ENCODE measurements around the gene CEACAM16.

The CEACAM16 gene

DNA sequence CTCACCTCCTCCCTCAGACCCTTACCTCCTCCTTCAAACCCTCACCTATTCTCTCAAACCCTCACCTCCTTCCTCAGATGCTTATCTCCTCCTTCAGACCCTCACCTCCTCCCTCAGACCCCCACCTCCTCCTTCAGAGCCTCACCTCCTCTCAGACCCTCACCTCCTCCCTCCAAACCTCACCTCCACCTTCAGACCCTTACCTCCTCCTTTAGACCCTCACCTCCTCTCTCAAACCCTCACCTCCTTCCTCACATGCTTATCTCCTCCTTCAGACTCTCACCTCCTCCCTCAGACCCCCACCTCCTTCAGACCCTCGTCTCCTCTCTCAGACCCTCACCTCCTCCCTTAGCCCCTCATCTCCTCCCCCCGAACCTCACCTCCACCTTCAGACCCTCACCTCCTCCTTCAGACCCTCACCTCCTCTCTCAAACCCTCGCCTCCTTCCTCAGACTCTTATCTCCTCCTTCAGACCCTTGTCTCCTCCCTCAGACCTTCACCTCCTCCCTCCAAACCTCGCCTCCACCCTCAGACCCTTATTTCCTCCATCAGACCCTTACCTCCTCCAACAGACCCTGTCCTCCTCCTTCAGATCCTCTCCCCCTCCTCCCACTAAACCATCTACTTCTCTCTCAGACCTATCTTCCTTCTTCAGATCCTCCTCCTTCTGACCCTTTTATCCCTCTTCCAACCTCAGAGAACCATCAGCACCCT is 47.1 kb downstream of the CEACAM16 start:
- H3K4me2 ChIP-seq (ENCODE audit: low read length): no peak overlapping the region
- H3K27me3 ChIP-seq (ENCODE audit: control insufficient read depth, low read length): peaks cover 13% of the 10 kb centered on the region

DNA sequence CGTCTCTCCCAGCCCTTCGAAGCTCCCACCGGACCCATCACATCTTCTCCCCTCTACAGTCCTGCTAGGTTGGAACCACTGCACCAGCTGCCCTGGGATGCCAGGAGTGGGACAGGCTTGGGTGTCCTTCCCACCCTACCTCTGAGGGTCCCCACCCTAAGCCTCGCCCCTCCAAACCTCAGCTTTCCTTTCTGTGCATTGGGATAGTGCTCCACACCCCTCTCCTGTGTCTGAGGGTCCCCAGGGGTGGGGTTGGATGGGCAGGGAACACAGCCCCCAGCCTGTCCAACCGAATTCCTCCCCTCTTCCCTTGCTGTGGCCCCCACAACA is 47.6 kb downstream of the CEACAM16 start:
- H3K4me2 ChIP-seq (ENCODE audit: low read length): peak overlapping the region; percentile 98
- peaks cover 44% of the 10 kb centered on the region for H3K4me1 ChIP-seq (ENCODE audit: control insufficient read depth, low read length)
- no peak overlapping the region for H3K27ac ChIP-seq (ENCODE audit: low read depth, low read length)
- TF ChIP-seq EZH2phosphoT487 (IDR thresholded peaks at IDR 0.05; ENCODE audit: borderline replicate concordance, low read length): no peak
- TF ChIP-seq, protein P1, sequence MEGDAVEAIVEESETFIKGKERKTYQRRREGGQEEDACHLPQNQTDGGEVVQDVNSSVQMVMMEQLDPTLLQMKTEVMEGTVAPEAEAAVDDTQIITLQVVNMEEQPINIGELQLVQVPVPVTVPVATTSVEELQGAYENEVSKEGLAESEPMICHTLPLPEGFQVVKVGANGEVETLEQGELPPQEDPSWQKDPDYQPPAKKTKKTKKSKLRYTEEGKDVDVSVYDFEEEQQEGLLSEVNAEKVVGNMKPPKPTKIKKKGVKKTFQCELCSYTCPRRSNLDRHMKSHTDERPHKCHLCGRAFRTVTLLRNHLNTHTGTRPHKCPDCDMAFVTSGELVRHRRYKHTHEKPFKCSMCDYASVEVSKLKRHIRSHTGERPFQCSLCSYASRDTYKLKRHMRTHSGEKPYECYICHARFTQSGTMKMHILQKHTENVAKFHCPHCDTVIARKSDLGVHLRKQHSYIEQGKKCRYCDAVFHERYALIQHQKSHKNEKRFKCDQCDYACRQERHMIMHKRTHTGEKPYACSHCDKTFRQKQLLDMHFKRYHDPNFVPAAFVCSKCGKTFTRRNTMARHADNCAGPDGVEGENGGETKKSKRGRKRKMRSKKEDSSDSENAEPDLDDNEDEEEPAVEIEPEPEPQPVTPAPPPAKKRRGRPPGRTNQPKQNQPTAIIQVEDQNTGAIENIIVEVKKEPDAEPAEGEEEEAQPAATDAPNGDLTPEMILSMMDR (IDR thresholded peaks at IDR 0.05; ENCODE audit: low read depth, low read length, poor library complexity, severe bottlenecking): no peak
- H3K27me3 ChIP-seq (ENCODE audit: control insufficient read depth, low read length): peaks cover 13% of the 10 kb centered on the region
- H3K9me3 ChIP-seq (ENCODE audit: control insufficient read depth, insufficient read depth, low read length): no peaks in the 10 kb centered on the region
- no peaks in the 10 kb centered on the region for H3K9me2 ChIP-seq (replicated peaks; ENCODE audit: control insufficient read depth, low read length)
- H3K79me2 ChIP-seq (ENCODE audit: control insufficient read depth, low read length): peaks cover 24% of the 10 kb centered on the region
- H3K36me3 ChIP-seq (ENCODE audit: control insufficient read depth, low read length): peaks cover 15% of the 10 kb centered on the region
- no peaks in the 10 kb centered on the region for H4K20me1 ChIP-seq (ENCODE audit: control insufficient read depth, insufficient read depth, low read depth, low read length)
- peak overlapping the region; percentile 91 for H3K4me3 ChIP-seq (ENCODE audit: low read length)
- H3F3A ChIP-seq (ENCODE audit: control insufficient read depth, insufficient read depth): peaks cover 16% of the 10 kb centered on the region

More for the DNA sequence above, 47.1 kb downstream of the CEACAM16 start:
- H3K79me2 ChIP-seq (ENCODE audit: control insufficient read depth, low read length): peaks cover 21% of the 10 kb centered on the region
- H3K9me2 ChIP-seq (replicated peaks; ENCODE audit: control insufficient read depth, low read length): no peaks in the 10 kb centered on the region
- H4K20me1 ChIP-seq (ENCODE audit: control insufficient read depth, insufficient read depth, low read depth, low read length): no peaks in the 10 kb centered on the region
- no peak overlapping the region for H3K27ac ChIP-seq (ENCODE audit: low read depth, low read length)
- no peak for TF ChIP-seq EZH2phosphoT487 (IDR thresholded peaks at IDR 0.05; ENCODE audit: borderline replicate concordance, low read length)
- TF ChIP-seq, protein P1 (IDR thresholded peaks at IDR 0.05; ENCODE audit: low read depth, low read length, poor library complexity, severe bottlenecking): no peak
- no peak overlapping the region for H3K4me3 ChIP-seq (ENCODE audit: low read length)
- peaks cover 44% of the 10 kb centered on the region for H3K4me1 ChIP-seq (ENCODE audit: control insufficient read depth, low read length)
- no peaks in the 10 kb centered on the region for H3K9me3 ChIP-seq (ENCODE audit: control insufficient read depth, insufficient read depth, low read length)
- H3K36me3 ChIP-seq (ENCODE audit: control insufficient read depth, low read length): peaks cover 9% of the 10 kb centered on the region
- H3F3A ChIP-seq (ENCODE audit: control insufficient read depth, insufficient read depth): peaks cover 12% of the 10 kb centered on the region

DNA sequence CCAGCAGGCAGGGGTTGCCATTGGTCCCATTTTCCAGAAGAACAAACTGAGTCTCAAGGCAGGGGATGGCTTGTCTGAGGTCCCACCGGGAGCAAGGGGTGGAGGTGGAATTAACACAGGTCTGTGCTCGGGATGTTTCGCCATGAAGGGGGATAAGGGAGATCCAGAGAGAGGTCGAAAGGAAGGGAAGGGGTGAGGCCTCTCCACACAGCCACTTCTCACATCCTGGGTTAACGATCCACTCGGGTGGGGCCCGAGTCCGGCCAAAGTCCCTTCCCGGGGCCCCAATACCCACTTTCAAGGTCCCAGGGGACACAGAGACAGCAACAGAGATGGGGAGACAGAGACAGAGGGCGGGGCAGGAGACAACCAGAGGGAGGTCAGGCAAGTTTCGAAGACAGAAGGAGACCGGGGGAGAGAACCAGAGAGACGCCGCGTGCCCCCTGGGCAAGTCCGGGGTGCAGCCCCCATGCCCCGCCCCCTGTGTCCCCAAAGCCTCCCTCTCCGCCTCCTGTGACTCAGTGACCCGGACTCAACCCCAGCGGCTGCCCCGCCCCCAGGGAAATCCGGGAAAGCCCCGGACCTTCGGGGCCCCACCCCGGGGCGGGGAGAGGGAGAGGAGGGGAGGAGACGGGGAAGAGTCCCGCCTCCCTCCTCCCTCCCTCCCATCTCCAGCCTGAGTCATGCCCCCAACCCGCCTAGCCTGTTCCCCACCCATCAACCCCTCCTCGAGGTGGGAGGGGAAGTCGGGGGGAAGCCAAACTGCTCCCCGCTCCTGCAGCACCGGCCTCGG is 48.2 kb downstream of the CEACAM16 start:
- no peaks in the 10 kb centered on the region for H3K9me2 ChIP-seq (replicated peaks; ENCODE audit: control insufficient read depth, low read length)
- H4K20me1 ChIP-seq (ENCODE audit: control insufficient read depth, insufficient read depth, low read depth, low read length): no peaks in the 10 kb centered on the region
- peaks cover 20% of the 10 kb centered on the region for H3K36me3 ChIP-seq (ENCODE audit: control insufficient read depth, low read length)
- H3K4me1 ChIP-seq (ENCODE audit: control insufficient read depth, low read length): peaks cover 50% of the 10 kb centered on the region
- H3K9me3 ChIP-seq (ENCODE audit: control insufficient read depth, insufficient read depth, low read length): no peaks in the 10 kb centered on the region
- TF ChIP-seq EZH2phosphoT487 (IDR thresholded peaks at IDR 0.05; ENCODE audit: borderline replicate concordance, low read length): no peak
- TF ChIP-seq, protein P1 (IDR thresholded peaks at IDR 0.05; ENCODE audit: low read depth, low read length, poor library complexity, severe bottlenecking): no peak
- peak overlapping the region; percentile 98 for H3K4me2 ChIP-seq (ENCODE audit: low read length)
- peak overlapping the region; percentile 91 for H3K27ac ChIP-seq (ENCODE audit: low read depth, low read length)
- H3F3A ChIP-seq (ENCODE audit: control insufficient read depth, insufficient read depth): peaks cover 21% of the 10 kb centered on the region
- H3K79me2 ChIP-seq (ENCODE audit: control insufficient read depth, low read length): peaks cover 24% of the 10 kb centered on the region
- peaks cover 13% of the 10 kb centered on the region for H3K27me3 ChIP-seq (ENCODE audit: control insufficient read depth, low read length)
- H3K4me3 ChIP-seq (ENCODE audit: low read length): peak overlapping the region; percentile 91
